HepG2 (cell line): ENCODE data around the gene TMEM256. TPM values are rescaled to one million over a fixed set of nuclear protein-coding genes. Genes with fewer than 3 reads are reported as not detected.

Experiments
- DRAP1 ChIP-seq: IDR thresholded peaks from 2 replicates; pipeline ENCODE4 v1.6.1; 2016; ENCODE audit warnings: missing genetic modification reagents, missing compliant biosample characterization
- ETV5 ChIP-seq: IDR thresholded peaks from 2 replicates; pipeline ENCODE4 v1.6.1; 2018; ENCODE audit warnings: missing biosample characterization, missing genetic modification reagents, inconsistent platforms, borderline replicate concordance
- FOXP4 ChIP-seq: sonication (generic); formaldehyde crosslinking; IDR thresholded peaks from 2 replicates; pipeline ENCODE4 v1.4.0; 2020; ENCODE audit warnings: missing genetic modification reagents
- JUNB ChIP-seq: sonication (generic); formaldehyde crosslinking; IDR thresholded peaks from 2 replicates; pipeline ENCODE4 v1.8.0; 2022; ENCODE audit warnings: missing genetic modification reagents, mild to moderate bottlenecking, borderline replicate concordance
- KAT2B ChIP-seq: fragments of 150-350 bp; IDR thresholded peaks from 2 replicates; pipeline ENCODE4 v1.6.1; 2014; ENCODE audit warnings: low read depth, low read length, borderline replicate concordance
- MXD1 ChIP-seq: sonication (generic); formaldehyde crosslinking; IDR thresholded peaks from 2 replicates; pipeline ENCODE4 v1.4.0; 2020; ENCODE audit warnings: mild to moderate bottlenecking, missing genetic modification reagents
- SALL1 ChIP-seq: sonication (generic); formaldehyde crosslinking; IDR thresholded peaks from 2 replicates; pipeline ENCODE4 v1.8.0; 2022; ENCODE audit warnings: mild to moderate bottlenecking, missing genetic modification reagents
- SRF ChIP-seq: IDR thresholded peaks from 2 replicates; pipeline ENCODE4 v1.6.1; 2011; ENCODE audit warnings: mild to moderate bottlenecking, low read depth, low read length, moderate library complexity
- WIZ ChIP-seq: sonication (generic); formaldehyde crosslinking; IDR thresholded peaks from 2 replicates; pipeline ENCODE4 v1.5.1; 2020; ENCODE audit warnings: mild to moderate bottlenecking, missing genetic modification reagents
- YY1 ChIP-seq: IDR thresholded peaks from 2 replicates; pipeline ENCODE4 v1.6.1; 2011; ENCODE audit warnings: low read length, low read depth, moderate library complexity, mild to moderate bottlenecking; ENCODE audit not compliant: insufficient read depth, insufficient replicate concordance
- ZNF251 ChIP-seq: sonication (generic); formaldehyde crosslinking; IDR thresholded peaks from 2 replicates; pipeline ENCODE4 v1.9.0; 2021; ENCODE audit warnings: mild to moderate bottlenecking, missing genetic modification reagents
- ZNF362 ChIP-seq: sonication (generic); formaldehyde crosslinking; IDR thresholded peaks from 2 replicates; pipeline ENCODE4 v1.4.0; 2020; ENCODE audit warnings: missing genetic modification reagents, mild to moderate bottlenecking, borderline replicate concordance
- ZNF383 ChIP-seq: sonication (generic); formaldehyde crosslinking; IDR thresholded peaks from 2 replicates; pipeline ENCODE4 v1.4.0; 2020; ENCODE audit warnings: missing genetic modification reagents, mild to moderate bottlenecking, borderline replicate concordance
- ZNF816 ChIP-seq: sonication (generic); formaldehyde crosslinking; IDR thresholded peaks from 2 replicates; pipeline ENCODE4 v1.8.0; 2022; ENCODE audit warnings: missing genetic modification reagents, mild to moderate bottlenecking, borderline replicate concordance
- ZSCAN30 ChIP-seq: sonication (generic); formaldehyde crosslinking; IDR thresholded peaks from 2 replicates; pipeline ENCODE4 v1.5.0; 2020; ENCODE audit warnings: mild to moderate bottlenecking, missing genetic modification reagents
- polyA plus RNA-seq, 8 experiments: library from polyadenylated mRNA; depleted of rRNA in 3 of 8; stranded (reverse) in 7 of 8; unstranded in 1 of 8; fragments of >200 nt; fragmentation: Illumina TruSeq in 4 of 8; extraction: Trizol in 4 of 8; gene quantifications; 2 replicates each; pipeline versions ENCODE4 v1.2.1 to v1.2.3, GENCODE V29; 2011 to 2016; ENCODE audit warnings: low read depth in 4 of 8, missing spikeins in 1 of 8, mixed read lengths in 1 of 8; ENCODE audit not compliant: insufficient read depth in 1 of 8
- total RNA-seq, 5 experiments: library from RNA; depleted of rRNA; stranded (reverse); fragments of >200 nt; fragmentation: Illumina TruSeq; extraction: Trizol; gene quantifications; 2 replicates each; pipeline ENCODE4 v1.2.3, GENCODE V29; 2016; ENCODE audit warnings: low read depth in 1 of 5
- TF ChIP-seq, protein P1 (sequence below): sonication (generic); formaldehyde crosslinking; IDR thresholded peaks from 2 replicates; pipeline ENCODE4 v1.4.0; 2020; ENCODE audit warnings: missing genetic modification reagents, borderline replicate concordance
- TF ChIP-seq, protein P2 (sequence below): sonication (generic); formaldehyde crosslinking; IDR thresholded peaks from 2 replicates; pipeline ENCODE4 v1.8.1; 2022; ENCODE audit warnings: mild to moderate bottlenecking, missing genetic modification reagents

Gene TMEM256
- total and polyA plus RNA-seq, 2 of the 13 experiments (the other 11 are each of a cell fraction or from before 2014, with no cell fraction given) = 231 to 252 TPM

GRCh38 chr17:7444682-7445618 lies 41.1 kb upstream of the TMEM256 start, which contains the start of gene CHRNB1 (continued):
- TF ChIP-seq MXD1 (CRISPR knock-in tag) (no peak; the same call in 1 of the 2 replicates), KAT2B (no peak), ZNF383 (CRISPR knock-in tag) (0 out of 2 replicates have a peak, but pooled peaks have one; percentile 57), ETV5 (CRISPR knock-in tag) (peak; percentile 51; the same call in 1 of the 2 replicates), FOXP4 (CRISPR knock-in tag) (peak; percentile 19; the same call in 1 of the 2 replicates), WIZ (CRISPR knock-in tag) (no peak), YY1 (no peak), ZNF362 (CRISPR knock-in tag) (no peak), ZSCAN30 (no peak), ZNF251 (CRISPR knock-in tag) (0 out of 2 replicates have a peak, but pooled peaks have one; percentile 48), ZNF816 (CRISPR knock-in tag) (no peak), JUNB (CRISPR knock-in tag) (no peak), DRAP1 (peak; percentile 87), SALL1 (CRISPR knock-in tag) (no peak; the same call in 1 of the 2 replicates), SRF (no peak)
- TF ChIP-seq, protein P1, sequence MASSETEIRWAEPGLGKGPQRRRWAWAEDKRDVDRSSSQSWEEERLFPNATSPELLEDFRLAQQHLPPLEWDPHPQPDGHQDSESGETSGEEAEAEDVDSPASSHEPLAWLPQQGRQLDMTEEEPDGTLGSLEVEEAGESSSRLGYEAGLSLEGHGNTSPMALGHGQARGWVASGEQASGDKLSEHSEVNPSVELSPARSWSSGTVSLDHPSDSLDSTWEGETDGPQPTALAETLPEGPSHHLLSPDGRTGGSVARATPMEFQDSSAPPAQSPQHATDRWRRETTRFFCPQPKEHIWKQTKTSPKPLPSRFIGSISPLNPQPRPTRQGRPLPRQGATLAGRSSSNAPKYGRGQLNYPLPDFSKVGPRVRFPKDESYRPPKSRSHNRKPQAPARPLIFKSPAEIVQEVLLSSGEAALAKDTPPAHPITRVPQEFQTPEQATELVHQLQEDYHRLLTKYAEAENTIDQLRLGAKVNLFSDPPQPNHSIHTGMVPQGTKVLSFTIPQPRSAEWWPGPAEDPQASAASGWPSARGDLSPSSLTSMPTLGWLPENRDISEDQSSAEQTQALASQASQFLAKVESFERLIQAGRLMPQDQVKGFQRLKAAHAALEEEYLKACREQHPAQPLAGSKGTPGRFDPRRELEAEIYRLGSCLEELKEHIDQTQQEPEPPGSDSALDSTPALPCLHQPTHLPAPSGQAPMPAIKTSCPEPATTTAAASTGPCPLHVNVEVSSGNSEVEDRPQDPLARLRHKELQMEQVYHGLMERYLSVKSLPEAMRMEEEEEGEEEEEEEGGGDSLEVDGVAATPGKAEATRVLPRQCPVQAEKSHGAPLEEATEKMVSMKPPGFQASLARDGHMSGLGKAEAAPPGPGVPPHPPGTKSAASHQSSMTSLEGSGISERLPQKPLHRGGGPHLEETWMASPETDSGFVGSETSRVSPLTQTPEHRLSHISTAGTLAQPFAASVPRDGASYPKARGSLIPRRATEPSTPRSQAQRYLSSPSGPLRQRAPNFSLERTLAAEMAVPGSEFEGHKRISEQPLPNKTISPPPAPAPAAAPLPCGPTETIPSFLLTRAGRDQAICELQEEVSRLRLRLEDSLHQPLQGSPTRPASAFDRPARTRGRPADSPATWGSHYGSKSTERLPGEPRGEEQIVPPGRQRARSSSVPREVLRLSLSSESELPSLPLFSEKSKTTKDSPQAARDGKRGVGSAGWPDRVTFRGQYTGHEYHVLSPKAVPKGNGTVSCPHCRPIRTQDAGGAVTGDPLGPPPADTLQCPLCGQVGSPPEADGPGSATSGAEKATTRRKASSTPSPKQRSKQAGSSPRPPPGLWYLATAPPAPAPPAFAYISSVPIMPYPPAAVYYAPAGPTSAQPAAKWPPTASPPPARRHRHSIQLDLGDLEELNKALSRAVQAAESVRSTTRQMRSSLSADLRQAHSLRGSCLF (CRISPR knock-in tag) = no peak
- TF ChIP-seq, protein P2, sequence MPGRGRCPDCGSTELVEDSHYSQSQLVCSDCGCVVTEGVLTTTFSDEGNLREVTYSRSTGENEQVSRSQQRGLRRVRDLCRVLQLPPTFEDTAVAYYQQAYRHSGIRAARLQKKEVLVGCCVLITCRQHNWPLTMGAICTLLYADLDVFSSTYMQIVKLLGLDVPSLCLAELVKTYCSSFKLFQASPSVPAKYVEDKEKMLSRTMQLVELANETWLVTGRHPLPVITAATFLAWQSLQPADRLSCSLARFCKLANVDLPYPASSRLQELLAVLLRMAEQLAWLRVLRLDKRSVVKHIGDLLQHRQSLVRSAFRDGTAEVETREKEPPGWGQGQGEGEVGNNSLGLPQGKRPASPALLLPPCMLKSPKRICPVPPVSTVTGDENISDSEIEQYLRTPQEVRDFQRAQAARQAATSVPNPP (CRISPR knock-in tag) = no peak
